ENCODE measurements around the gene OVCH1. TPM values are rescaled to one million over a fixed set of nuclear protein-coding genes. Genes with fewer than 3 reads are reported as not detected.

OVCH1 gene, protein sequence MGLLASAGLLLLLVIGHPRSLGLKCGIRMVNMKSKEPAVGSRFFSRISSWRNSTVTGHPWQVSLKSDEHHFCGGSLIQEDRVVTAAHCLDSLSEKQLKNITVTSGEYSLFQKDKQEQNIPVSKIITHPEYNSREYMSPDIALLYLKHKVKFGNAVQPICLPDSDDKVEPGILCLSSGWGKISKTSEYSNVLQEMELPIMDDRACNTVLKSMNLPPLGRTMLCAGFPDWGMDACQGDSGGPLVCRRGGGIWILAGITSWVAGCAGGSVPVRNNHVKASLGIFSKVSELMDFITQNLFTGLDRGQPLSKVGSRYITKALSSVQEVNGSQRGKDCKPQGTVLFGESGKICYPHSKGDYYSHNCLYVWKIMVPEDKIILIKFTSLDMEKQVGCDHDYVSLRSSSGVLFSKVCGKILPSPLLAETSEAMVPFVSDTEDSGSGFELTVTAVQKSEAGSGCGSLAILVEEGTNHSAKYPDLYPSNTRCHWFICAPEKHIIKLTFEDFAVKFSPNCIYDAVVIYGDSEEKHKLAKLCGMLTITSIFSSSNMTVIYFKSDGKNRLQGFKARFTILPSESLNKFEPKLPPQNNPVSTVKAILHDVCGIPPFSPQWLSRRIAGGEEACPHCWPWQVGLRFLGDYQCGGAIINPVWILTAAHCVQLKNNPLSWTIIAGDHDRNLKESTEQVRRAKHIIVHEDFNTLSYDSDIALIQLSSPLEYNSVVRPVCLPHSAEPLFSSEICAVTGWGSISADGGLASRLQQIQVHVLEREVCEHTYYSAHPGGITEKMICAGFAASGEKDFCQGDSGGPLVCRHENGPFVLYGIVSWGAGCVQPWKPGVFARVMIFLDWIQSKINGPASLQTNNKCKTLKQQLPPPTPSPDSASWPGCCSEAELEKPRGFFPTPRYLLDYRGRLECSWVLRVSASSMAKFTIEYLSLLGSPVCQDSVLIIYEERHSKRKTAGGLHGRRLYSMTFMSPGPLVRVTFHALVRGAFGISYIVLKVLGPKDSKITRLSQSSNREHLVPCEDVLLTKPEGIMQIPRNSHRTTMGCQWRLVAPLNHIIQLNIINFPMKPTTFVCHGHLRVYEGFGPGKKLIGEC
- total RNA-seq (1 to 10 TPM in 1 of 2 donors, under 1 TPM in 1; 0.43 to 3.0 TPM), polyA plus RNA-seq (ENCODE audit: insufficient read depth, low read depth, low replicate concordance) (1.2 TPM)
- long read RNA-seq, donor 1: 0 reads
- long read RNA-seq, donor 2: 0 reads

- no peak for DNase-seq
- no peak for TF ChIP-seq CTCF (IDR thresholded peaks at IDR 0.05)
- no peak for TF ChIP-seq POLR2A (IDR thresholded peaks at IDR 0.05)
- Histone ChIP-seq H3K27me3 (no peaks in the 10 kb centered on the region), H3K4me1 (no peaks in the 10 kb centered on the region), H3K36me3 (ENCODE audit: low read depth, missing control alignments) (no peaks in the 10 kb centered on the region), H3K4me3 (no peak within 1 kb of the TSS), H3K27ac (no peak within 1 kb of the TSS), H3K9me3 (no peaks in the 10 kb centered on the region)
- 72 to 78% methylated on average over 17 to 18 of the region's 18 CpGs for WGBS, 2 donors
- intact Hi-C loops (cut with DNase I; ENCODE audit: low total_unique reads): no loop called here
Observed at GRCh38 chr12:29497588-29497987, at the start of gene OVCH1. OVCH1 (minus strand) TSS chr12:29497686; CDS start chr12:29497686, 0 bp downstream.

- intact Hi-C loops (cut with DNase I; ENCODE audit: low total_unique reads): no loop called here
- WGBS, 2 donors: 62 to 67% methylated on average over 4 of the region's 4 CpGs
- TF ChIP-seq CTCF (IDR thresholded peaks at IDR 0.05) (no peak), POLR2A (IDR thresholded peaks at IDR 0.05) (no peak)
- H3K4me1 ChIP-seq: no peaks in the 10 kb centered on the region
- H3K36me3 ChIP-seq (ENCODE audit: low read depth, missing control alignments): no peaks in the 10 kb centered on the region
- no peak overlapping the region for H3K4me3 ChIP-seq
- no peaks in the 10 kb centered on the region for H3K27me3 ChIP-seq
- H3K27ac ChIP-seq: no peak overlapping the region
- no peak for DNase-seq
- no peaks in the 10 kb centered on the region for H3K9me3 ChIP-seq
Observed at GRCh38 chr12:29547151-29547632, 49.7 kb upstream of the OVCH1 start.

- TF ChIP-seq POLR2A (IDR thresholded peaks at IDR 0.05) (no peak), CTCF (IDR thresholded peaks at IDR 0.05) (no peak)
- no peak for DNase-seq
- Histone ChIP-seq H3K4me1 (no peaks in the 10 kb centered on the region), H3K4me3 (no peak overlapping the region), H3K27ac (no peak overlapping the region), H3K9me3 (no peaks in the 10 kb centered on the region), H3K36me3 (ENCODE audit: low read depth, missing control alignments) (no peaks in the 10 kb centered on the region), H3K27me3 (no peaks in the 10 kb centered on the region)
- WGBS, 2 donors: 88 to 91% methylated on average over 2 of the region's 2 CpGs
- intact Hi-C loops (cut with DNase I; ENCODE audit: low total_unique reads): no loop called here
Observed at GRCh38 chr12:29546000-29546399, 48.5 kb upstream of the OVCH1 start.

DNA sequence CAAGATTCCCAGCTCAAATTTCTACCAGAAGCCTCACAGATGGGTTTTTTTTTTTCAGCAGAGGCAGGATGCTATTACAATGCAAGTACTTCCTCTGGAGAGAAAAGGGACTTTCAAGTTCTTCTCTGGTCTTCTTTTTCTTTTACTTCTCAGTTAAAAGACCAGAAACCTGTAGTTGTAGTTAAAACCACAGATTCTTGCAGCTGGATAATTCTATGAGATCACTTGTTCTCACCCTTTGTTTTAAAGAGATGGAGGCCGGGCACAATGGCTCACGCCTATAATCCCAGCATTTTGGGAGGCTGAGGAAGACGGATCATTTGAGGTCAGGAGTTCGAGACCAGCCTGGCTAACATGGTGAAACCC lies 47.6 kb upstream of the OVCH1 start:
- TF ChIP-seq CTCF (IDR thresholded peaks at IDR 0.05) (no peak), POLR2A (IDR thresholded peaks at IDR 0.05) (no peak)
- Histone ChIP-seq H3K27me3 (no peaks in the 10 kb centered on the region), H3K9me3 (no peaks in the 10 kb centered on the region), H3K27ac (no peak overlapping the region), H3K4me1 (no peaks in the 10 kb centered on the region), H3K4me3 (no peak overlapping the region), H3K36me3 (ENCODE audit: low read depth, missing control alignments) (no peaks in the 10 kb centered on the region)
- intact Hi-C loops (cut with DNase I; ENCODE audit: low total_unique reads): no loop called here
- DNase-seq: no peak
- WGBS, 2 donors: 87 to 94% methylated on average over 4 of the region's 4 CpGs

Measured in testis (tissue), 5 donors.